ENCODE results near the gene FCRL6. TPM values are rescaled to one million over a fixed set of nuclear protein-coding genes. Genes with fewer than 3 reads are reported as not detected.

FCRL6 gene
- total and polyA plus RNA-seq, 2 of the 13 experiments (the other 11 are each of a cell fraction or from before 2014, with no cell fraction given): not detected

DNA sequence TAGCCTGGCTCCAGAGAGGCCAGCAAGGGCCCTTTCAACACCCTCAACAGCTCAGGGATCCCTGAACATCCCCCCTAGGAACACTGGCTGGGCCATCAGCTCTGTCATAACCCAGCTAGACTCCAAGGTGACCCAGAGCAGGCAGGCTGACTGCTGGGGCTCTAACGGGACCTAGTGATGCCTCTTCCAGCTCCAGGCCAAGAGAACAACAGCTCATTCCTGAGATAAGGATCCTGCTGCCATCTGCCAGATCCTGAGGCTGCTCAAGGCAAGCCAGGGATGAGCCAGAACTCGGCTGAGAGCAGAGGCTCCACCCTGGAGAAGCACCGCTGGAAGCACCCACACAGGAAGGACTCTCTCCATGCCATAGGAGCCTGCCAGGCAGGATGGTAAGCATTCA, 58.3 kb downstream of the FCRL6 start (continued):
- TF ChIP-seq MAFK (conservative IDR thresholded peaks at IDR 0.05 in 1 of 2, IDR thresholded peaks at IDR 0.05 in 1 of 2; ENCODE audit: low read length in 2 of 2): no peak
- TF ChIP-seq, protein P1, sequence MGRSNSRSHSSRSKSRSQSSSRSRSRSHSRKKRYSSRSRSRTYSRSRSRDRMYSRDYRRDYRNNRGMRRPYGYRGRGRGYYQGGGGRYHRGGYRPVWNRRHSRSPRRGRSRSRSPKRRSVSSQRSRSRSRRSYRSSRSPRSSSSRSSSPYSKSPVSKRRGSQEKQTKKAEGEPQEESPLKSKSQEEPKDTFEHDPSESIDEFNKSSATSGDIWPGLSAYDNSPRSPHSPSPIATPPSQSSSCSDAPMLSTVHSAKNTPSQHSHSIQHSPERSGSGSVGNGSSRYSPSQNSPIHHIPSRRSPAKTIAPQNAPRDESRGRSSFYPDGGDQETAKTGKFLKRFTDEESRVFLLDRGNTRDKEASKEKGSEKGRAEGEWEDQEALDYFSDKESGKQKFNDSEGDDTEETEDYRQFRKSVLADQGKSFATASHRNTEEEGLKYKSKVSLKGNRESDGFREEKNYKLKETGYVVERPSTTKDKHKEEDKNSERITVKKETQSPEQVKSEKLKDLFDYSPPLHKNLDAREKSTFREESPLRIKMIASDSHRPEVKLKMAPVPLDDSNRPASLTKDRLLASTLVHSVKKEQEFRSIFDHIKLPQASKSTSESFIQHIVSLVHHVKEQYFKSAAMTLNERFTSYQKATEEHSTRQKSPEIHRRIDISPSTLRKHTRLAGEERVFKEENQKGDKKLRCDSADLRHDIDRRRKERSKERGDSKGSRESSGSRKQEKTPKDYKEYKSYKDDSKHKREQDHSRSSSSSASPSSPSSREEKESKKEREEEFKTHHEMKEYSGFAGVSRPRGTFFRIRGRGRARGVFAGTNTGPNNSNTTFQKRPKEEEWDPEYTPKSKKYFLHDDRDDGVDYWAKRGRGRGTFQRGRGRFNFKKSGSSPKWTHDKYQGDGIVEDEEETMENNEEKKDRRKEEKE (IDR thresholded peaks at IDR 0.05): no peak
- no peak for TF ChIP-seq KLF6 (CRISPR knock-in tag; IDR thresholded peaks at IDR 0.05)

DNA sequence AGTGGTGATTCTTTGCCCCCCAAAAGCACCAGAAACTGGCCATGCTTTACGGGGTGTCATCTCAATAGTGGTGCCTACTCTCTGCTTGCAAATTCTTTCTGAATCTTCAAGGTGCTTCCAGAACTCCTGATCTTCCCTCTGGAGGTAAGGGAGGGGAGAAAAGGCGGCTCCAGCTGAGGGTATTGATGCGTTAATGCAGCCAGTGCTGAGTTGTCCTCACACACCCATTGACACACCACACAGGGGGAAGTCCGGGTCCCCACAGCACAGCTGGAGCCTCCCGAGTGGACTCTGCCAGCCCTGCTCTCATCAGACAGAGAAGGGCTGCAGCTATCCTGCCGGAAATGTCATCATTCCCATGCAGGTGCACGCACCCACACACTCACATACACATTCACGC, 59.1 kb downstream of the FCRL6 start:
- in situ Hi-C loops (cut with HindIII; ENCODE audit: extremely low pct_ligation_motif_present, low pct_unique_long_range_greater_than_20kb) (no loop called here), intact Hi-C loops (cut with micrococcal nuclease; ENCODE audit: unreplicated experiment) (no loop called here)
- Histone ChIP-seq H3K9me3 (ENCODE audit: low read length) (no peaks in the 10 kb centered on the region), H2AFZ (ENCODE audit: low read length) (no peak overlapping the region), H3K4me3 (replicated peaks in 1 of 3; ENCODE audit: insufficient read depth in 1 of 3, low read depth in 2 of 3, low read length in 3 of 3) (no peak overlapping the region), H4K20me1 (ENCODE audit: insufficient read depth, low read length) (no peaks in the 10 kb centered on the region), H3K27me3 (ENCODE audit: control insufficient read depth in 1 of 2, insufficient read depth in 2 of 2, low read length in 2 of 2) (peaks cover 7 to 29% of the 10 kb centered on the region in 2 experiments; a peak in 3 of 5 replicates), H3K27ac (ENCODE audit: extremely low read length, insufficient read depth, low read length) (no peak overlapping the region), H3K9ac (ENCODE audit: insufficient read depth, low read depth, low read length) (no peak overlapping the region), H3K4me1 (ENCODE audit: insufficient read depth, low read length) (no peaks in the 10 kb centered on the region), H3K4me2 (ENCODE audit: low read depth, low read length) (no peak overlapping the region), H3K36me3 (replicated peaks in 1 of 2; ENCODE audit: control insufficient read depth in 1 of 2, insufficient read depth in 2 of 2, low read length in 2 of 2) (no peaks in the 10 kb centered on the region), H3K79me2 (ENCODE audit: insufficient read depth, low read length) (no peaks in the 10 kb centered on the region)
- WGBS (ENCODE audit: low lambda C conversion rate): 0% methylated on average over 4 of the region's 8 CpGs
- no peak for FAIRE-seq
- CTCF ChIA-PET (ENCODE audit: low intra/inter-chr PET ratio, low total read pairs): no interaction called here
- ATAC-seq: no peak
- no peak for DNase-seq (ENCODE audit: low spot score)
- POLR2A ChIA-PET: no interaction called here
- no TSS peak for BruUV-seq (replicated peaks)
- TF ChIP-seq, protein P2, sequence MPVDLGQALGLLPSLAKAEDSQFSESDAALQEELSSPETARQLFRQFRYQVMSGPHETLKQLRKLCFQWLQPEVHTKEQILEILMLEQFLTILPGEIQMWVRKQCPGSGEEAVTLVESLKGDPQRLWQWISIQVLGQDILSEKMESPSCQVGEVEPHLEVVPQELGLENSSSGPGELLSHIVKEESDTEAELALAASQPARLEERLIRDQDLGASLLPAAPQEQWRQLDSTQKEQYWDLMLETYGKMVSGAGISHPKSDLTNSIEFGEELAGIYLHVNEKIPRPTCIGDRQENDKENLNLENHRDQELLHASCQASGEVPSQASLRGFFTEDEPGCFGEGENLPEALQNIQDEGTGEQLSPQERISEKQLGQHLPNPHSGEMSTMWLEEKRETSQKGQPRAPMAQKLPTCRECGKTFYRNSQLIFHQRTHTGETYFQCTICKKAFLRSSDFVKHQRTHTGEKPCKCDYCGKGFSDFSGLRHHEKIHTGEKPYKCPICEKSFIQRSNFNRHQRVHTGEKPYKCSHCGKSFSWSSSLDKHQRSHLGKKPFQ (CRISPR knock-in tag; IDR thresholded peaks at IDR 0.05; ENCODE audit: insufficient replicate concordance): no peak
- TF ChIP-seq, protein P3, sequence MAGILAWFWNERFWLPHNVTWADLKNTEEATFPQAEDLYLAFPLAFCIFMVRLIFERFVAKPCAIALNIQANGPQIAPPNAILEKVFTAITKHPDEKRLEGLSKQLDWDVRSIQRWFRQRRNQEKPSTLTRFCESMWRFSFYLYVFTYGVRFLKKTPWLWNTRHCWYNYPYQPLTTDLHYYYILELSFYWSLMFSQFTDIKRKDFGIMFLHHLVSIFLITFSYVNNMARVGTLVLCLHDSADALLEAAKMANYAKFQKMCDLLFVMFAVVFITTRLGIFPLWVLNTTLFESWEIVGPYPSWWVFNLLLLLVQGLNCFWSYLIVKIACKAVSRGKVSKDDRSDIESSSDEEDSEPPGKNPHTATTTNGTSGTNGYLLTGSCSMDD (CRISPR knock-in tag; IDR thresholded peaks at IDR 0.05): no peak
- TF ChIP-seq, protein P4, sequence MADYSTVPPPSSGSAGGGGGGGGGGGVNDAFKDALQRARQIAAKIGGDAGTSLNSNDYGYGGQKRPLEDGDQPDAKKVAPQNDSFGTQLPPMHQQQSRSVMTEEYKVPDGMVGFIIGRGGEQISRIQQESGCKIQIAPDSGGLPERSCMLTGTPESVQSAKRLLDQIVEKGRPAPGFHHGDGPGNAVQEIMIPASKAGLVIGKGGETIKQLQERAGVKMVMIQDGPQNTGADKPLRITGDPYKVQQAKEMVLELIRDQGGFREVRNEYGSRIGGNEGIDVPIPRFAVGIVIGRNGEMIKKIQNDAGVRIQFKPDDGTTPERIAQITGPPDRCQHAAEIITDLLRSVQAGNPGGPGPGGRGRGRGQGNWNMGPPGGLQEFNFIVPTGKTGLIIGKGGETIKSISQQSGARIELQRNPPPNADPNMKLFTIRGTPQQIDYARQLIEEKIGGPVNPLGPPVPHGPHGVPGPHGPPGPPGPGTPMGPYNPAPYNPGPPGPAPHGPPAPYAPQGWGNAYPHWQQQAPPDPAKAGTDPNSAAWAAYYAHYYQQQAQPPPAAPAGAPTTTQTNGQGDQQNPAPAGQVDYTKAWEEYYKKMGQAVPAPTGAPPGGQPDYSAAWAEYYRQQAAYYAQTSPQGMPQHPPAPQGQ (CRISPR knock-in tag; IDR thresholded peaks at IDR 0.05; ENCODE audit: borderline replicate concordance): no peak
- TF ChIP-seq, protein P5, sequence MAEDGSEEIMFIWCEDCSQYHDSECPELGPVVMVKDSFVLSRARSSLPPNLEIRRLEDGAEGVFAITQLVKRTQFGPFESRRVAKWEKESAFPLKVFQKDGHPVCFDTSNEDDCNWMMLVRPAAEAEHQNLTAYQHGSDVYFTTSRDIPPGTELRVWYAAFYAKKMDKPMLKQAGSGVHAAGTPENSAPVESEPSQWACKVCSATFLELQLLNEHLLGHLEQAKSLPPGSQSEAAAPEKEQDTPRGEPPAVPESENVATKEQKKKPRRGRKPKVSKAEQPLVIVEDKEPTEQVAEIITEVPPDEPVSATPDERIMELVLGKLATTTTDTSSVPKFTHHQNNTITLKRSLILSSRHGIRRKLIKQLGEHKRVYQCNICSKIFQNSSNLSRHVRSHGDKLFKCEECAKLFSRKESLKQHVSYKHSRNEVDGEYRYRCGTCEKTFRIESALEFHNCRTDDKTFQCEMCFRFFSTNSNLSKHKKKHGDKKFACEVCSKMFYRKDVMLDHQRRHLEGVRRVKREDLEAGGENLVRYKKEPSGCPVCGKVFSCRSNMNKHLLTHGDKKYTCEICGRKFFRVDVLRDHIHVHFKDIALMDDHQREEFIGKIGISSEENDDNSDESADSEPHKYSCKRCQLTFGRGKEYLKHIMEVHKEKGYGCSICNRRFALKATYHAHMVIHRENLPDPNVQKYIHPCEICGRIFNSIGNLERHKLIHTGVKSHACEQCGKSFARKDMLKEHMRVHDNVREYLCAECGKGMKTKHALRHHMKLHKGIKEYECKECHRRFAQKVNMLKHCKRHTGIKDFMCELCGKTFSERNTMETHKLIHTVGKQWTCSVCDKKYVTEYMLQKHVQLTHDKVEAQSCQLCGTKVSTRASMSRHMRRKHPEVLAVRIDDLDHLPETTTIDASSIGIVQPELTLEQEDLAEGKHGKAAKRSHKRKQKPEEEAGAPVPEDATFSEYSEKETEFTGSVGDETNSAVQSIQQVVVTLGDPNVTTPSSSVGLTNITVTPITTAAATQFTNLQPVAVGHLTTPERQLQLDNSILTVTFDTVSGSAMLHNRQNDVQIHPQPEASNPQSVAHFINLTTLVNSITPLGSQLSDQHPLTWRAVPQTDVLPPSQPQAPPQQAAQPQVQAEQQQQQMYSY (CRISPR knock-in tag; IDR thresholded peaks at IDR 0.05): no peak
- no peak for TF ChIP-seq KLF9 (CRISPR knock-in tag; IDR thresholded peaks at IDR 0.05; ENCODE audit: low read depth)
- no peak for TF ChIP-seq PHF8 (CRISPR knock-in tag; IDR thresholded peaks at IDR 0.05)
- TF ChIP-seq ISX (CRISPR knock-in tag; conservative IDR thresholded peaks at IDR 0.05): no peak
- TF ChIP-seq NFKB2 (CRISPR knock-in tag; IDR thresholded peaks at IDR 0.05; ENCODE audit: borderline replicate concordance): no peak
- TF ChIP-seq KDM1A (CRISPR knock-in tag; IDR thresholded peaks at IDR 0.05): no peak
- no peak for TF ChIP-seq GTF2F1 (IDR thresholded peaks at IDR 0.05; ENCODE audit: low read length)

Data from HepG2 (cell line).